Subcutaneous adipose tissue (tissue), 4 donors: Measurements from ENCODE around the gene NPR3. TPM values are rescaled to one million over a fixed set of nuclear protein-coding genes. Genes with fewer than 3 reads are reported as not detected.

Source experiments
- total RNA-seq, 4 donors: library from RNA; depleted of rRNA; stranded (reverse); fragments of >200 nt; gene quantifications; one replicate each; pipeline ENCODE4 v1.1.0, GENCODE V29; 2016
- TF ChIP-seq, protein P1 (sequence below): fragments of 450-650 bp; IDR thresholded peaks from one replicate; pipeline ENCODE4 v1.5.1; 2016; ENCODE audit warnings: low read depth, mild to moderate bottlenecking, control low read depth, antibody characterized with exemption, moderate library complexity

Gene NPR3
- total RNA-seq, 4 donors from 2014 or later, result 5.6 to 45.4 (median 23.0) TPM

DNA sequence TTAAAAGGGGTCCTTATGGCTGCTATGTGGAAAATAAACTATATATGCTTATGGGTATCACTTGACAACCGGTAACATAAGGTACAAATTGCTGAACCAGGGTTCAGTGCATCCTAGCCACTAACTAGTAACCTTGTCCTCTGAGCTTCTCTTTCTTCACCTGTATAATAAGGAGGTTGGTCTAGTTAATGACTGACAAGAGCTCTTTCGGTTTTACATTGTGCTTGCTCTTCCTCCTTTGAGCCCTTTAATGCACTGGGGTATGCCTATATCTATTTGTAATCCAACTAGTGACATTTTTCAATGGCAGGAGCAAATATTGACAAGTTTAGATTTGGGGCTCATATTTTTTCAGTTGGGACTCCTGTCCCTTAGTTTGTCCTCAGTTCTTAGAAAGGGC lies 66.1 kb downstream of the NPR3 start:
- TF ChIP-seq, protein P1, sequence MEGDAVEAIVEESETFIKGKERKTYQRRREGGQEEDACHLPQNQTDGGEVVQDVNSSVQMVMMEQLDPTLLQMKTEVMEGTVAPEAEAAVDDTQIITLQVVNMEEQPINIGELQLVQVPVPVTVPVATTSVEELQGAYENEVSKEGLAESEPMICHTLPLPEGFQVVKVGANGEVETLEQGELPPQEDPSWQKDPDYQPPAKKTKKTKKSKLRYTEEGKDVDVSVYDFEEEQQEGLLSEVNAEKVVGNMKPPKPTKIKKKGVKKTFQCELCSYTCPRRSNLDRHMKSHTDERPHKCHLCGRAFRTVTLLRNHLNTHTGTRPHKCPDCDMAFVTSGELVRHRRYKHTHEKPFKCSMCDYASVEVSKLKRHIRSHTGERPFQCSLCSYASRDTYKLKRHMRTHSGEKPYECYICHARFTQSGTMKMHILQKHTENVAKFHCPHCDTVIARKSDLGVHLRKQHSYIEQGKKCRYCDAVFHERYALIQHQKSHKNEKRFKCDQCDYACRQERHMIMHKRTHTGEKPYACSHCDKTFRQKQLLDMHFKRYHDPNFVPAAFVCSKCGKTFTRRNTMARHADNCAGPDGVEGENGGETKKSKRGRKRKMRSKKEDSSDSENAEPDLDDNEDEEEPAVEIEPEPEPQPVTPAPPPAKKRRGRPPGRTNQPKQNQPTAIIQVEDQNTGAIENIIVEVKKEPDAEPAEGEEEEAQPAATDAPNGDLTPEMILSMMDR, result no peak

DNA sequence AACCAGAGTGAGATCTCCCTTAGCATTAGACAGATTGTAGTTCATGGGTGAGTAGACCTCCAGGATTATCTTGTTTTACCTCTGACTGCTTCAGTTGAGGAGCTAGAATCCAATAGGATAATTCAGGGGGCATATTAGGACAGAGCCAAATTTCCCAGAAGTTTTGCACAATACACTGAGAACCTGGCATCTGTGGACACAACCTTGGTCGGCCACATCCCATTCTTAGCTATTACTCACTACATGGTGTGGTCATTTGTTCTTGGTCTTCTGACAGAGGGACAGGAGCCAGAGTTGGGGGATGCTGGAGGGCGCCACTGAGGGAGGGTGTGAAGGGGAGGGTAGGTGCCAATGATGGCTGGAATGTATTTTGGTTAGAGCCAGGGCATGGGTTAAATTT lies 66.6 kb downstream of the NPR3 start:
- TF ChIP-seq, protein P1, result no peak

DNA sequence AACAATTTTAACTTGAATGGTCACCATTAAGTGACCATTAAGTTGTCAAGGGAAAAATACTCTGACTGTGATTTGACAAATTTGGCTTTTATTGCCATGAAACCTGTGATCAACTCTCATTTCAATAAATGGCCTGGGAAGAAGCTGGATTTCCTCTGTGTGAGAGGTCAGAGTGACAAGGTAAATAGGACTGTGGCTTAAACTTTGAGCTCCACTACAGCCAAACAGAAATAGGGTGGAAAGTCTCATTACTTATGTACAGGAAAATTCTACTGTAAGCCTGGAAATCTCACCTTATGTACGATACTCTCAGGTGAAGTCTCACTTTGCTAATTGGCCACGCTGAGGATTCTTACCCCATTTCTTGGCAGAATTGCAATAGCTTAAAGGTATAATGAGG lies 67.3 kb downstream of the NPR3 start:
- TF ChIP-seq, protein P1, result no peak

DNA sequence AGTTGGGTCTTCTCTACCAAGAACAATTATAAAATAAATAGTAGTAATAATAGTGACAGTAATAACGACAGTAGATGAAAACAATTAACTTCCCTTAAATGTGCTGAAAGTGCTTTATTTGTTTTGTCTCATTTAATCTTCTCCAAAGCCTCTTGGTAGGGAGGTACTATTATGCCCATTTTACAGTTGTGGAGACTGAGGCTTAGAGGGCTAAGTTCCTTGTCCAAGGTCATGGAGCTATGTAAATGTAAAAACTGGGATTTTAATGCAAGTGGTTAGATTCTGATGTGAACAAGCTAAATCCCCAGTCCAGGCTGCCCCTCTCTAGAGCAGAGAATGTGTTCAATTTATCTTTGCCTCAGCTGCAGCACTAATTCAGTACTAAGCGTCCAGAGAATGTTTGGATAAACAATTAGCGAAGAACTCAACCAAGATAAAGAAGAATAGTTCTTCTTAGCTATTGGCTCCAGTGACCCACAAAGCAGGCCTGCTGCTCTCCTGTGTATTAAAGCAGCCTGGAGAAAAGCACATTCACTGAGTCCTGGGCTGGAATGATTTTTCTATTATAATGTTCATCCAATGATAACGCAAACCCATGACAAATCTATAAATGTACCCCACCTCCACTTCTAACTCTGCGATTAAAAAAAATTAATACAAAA lies 68.8 kb downstream of the NPR3 start:
- TF ChIP-seq, protein P1, result no peak

DNA sequence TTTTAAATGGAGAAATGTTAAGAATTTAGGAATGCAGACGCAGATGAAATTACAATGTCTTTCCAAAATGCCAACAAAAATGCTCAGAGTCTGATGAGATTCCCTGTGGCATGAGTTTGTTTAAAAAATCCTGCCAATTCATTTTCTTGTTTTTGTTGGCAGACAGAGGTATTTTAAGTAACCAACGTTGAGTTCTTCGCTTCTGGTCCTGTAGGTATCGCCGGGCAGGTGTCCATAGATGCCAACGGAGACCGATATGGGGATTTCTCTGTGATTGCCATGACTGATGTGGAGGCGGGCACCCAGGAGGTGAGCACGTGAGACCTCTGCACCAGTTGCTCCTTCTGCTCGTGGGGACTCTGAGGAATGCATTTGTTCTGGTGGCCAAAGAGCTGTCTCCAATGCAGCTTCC lies 69.4 kb downstream of the NPR3 start:
- TF ChIP-seq, protein P1, result no peak

DNA sequence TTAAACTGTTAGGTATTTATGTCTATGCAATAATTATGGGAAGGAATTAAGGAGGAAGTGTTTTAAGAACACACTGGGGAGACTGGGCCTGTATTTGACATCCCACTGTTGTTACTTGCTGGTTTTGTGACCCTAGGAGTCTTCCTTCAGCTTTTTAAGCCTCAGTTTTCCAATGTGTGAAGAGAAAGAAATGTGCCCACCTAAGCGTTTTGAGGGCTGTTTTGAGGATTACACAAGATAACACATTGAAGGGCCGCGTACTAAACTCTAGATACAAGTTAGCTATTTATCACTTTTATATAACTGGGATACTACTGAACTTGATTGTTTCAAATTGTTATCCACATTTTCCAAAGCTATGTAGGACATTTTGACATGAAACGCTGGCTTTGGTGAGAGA lies 72.5 kb downstream of the NPR3 start:
- TF ChIP-seq, protein P1, result no peak

DNA sequence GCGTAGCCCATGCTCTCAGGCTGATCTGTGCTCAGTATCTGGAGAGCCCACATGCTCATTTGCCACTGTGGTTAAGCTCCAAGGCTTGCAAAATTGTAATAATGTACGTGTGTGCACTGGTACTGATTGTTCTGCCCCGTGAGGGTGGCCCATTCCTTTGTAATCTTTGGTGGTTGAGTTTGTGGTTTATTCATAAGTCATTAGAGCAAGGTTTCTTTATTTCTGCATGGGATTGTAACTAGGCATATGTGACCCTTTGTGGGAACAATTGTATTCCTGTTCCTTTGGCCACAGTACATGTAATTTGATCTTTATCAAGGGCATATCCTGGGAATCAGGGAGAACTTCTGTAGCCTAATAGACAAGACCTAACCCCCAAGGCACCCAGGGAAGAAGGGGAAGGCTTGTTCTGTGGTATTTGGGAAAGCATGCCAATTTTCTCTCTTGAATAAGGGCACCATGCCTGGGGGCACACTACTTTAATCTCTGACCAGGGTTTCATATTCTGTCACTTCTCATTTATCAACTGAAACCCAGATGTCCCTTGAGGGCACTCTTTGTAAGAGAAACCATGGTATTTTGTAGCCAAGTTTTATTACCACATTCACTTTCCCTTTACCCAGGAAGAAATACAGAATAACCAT lies 74.6 kb downstream of the NPR3 start:
- TF ChIP-seq, protein P1, result no peak
